NCI-H446 treated with DMSO at 0.1 percent for 48 hours (cell line): ENCODE results near the gene YPEL3.
"Not testable (repeated sequence)": the region's sequence is repeated elsewhere in the genome, so short reads cannot be mapped to it uniquely, and the experiment has no call there.

Source experiments
- DNase-seq: peaks from one replicate; lab custom pipeline; 2025; lab: John Stamatoyannopoulos, UW

YPEL3 gene

DNA sequence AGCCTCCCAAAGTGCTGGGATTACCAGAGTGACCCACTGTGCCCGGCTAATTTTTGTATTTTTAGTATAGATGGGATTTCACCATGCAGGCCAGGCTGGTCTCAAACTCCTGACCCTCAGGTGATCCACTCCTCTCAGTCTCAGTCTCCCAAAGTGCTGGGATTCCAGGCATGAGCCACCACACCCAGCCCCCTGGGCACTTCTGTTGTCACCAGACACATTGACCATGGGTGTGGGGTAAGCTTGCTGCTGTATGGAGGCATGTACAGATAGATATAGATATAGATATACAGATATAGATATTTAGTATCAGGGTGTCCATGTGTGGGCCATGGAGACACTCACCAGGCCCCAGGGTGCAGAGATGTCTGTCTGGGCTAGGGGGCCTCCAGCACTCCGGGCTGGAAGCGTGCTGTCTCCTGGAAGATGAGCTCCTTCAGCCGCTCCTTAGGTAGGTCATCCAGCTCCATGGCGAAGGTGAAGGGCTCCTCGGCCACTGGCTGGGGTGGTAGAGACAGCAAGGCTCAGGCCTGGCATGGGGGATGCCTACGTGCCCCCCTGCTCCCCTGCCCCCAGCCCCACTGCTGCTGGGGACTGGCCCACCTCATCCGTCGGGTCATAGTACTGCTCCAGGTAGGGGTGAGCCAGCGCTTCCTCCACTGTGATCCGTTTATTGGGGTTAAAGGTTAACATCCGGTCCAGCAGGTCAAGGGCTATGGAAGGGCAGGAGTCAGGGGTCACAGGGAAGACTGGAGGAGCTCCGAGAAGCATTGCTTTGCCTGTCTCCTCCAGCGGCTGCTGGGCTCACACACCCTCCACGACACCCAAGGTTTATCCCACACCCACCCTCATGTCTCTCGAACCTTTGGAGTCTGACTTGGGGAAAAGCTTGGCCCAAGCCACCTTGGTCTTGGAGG is 20.5 kb upstream of the YPEL3 start:
- no peak for DNase-seq

- DNase-seq, result no peak
Measured at GRCh38 chr16:30115238-30115637, 19.2 kb upstream of the YPEL3 start.

- DNase-seq, result not testable (repeated sequence)
Measured at GRCh38 chr16:30114833-30115232, 18.8 kb upstream of the YPEL3 start.

GRCh38 chr16:30114411-30114810 is 18.4 kb upstream of the YPEL3 start:
- no peak for DNase-seq

GRCh38 chr16:30113711-30114333 is 17.8 kb upstream of the YPEL3 start:
- DNase-seq, result no peak

GRCh38 chr16:30113031-30113710 is 17.2 kb upstream of the YPEL3 start, which contains the start of gene GDPD3:
Gene GDPD3, minus strand, starts transcription at chr16:30113537. Its CDS starts 59 bp downstream, at chr16:30113478.
- DNase-seq, result no peak

- DNase-seq, result no peak
Measured at GRCh38 chr16:30112197-30113030, 16.4 kb upstream of the YPEL3 start.

DNA sequence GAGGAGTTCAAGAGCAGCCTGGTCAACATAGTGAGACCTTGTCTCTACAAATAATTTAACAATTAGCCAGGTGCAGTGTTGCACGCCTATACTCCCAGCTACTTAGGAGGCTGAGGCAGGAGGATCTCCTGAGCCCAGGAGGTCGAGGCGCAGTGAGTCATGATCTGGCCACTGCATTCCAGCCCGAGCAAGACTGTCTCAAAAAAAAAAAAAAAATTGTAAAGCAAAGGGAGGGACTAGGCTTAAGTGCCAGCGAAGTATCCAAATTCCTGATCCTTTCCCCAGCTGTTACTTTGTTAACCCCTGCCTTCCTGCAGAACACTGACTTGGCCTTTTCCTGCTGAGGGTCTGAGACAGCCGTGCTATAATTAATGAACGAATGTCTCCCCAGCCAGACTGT is 14.6 kb upstream of the YPEL3 start:
- no peak for DNase-seq

DNA sequence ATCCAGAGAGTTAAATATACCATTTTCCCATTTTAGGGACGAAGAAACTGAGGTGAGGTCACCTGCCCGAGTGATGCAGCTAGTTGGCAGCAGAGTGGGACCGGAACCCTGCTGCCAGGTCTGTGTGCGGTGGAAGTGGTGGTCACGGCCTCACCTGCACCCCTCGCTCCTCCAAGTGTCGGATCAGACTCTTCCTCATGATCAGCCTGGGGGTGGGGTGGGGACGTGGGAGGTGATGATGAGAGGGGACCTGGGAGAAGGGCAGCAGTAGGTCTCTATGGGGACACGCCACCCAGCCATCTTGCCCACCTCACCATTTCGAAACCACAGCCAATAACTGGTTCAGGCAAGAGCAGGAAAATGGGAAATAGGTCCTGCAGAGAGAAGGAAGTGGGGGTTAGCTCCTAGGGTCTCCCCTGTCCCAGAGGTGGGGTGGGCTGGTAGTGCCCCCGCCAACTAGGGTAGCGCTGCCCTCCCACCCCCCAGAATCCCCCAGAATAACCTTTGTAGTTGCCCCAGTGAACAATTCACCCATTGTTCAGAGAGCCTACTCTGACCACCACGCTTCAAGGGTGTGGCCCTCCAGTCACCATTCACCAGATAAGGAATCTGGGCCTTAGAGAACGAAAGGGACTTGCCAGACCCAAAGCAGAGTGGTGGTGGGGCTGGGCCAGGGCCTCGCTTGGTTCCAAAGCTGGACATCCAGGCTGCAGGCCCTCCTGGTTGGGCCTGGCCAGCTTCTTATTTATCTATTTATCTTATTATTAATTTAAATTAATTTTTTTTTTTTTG is 12.2 kb upstream of the YPEL3 start:
- DNase-seq, result no peak

DNA sequence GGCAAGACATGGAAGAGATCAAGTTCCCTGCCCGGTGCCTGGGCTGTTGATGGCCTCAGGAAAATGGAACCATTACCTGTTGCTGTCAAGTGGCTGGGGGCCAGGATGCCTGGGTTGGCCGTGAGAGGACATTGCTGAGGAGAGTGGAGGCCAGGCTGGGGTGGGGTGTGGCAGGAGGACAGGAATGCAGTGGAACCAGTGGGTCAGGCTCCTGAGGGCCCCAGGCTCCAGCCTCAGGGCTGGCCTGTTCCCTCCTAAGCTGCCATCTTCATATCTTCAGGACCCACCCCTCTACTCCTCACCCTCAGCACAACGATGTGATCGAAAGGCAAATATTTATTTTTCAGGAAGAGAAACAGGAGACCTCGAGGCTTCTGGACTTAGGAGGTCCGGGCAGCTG is 8.5 kb upstream of the YPEL3 start:
- DNase-seq, result no peak

DNA sequence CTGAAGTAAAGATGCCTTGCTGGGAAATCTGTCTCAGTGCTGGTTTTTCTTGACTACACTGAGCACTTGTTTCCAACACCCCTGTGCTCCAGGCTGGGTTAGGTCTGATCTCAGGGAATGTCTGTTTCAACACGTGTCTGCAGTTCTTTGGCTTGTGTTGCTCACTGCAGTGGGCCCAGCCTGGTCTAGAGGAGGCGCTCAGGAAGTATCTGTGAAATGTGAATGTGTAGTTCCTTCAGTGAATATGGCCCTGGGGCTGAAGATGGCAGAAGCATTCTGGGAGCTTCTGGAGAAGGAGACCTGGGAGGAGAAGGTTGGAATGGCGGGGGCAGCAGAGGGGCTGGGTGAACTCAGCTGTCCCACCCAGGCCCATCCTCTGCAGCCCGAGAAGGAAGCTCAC is 8.1 kb upstream of the YPEL3 start:
- DNase-seq, result no peak

DNA sequence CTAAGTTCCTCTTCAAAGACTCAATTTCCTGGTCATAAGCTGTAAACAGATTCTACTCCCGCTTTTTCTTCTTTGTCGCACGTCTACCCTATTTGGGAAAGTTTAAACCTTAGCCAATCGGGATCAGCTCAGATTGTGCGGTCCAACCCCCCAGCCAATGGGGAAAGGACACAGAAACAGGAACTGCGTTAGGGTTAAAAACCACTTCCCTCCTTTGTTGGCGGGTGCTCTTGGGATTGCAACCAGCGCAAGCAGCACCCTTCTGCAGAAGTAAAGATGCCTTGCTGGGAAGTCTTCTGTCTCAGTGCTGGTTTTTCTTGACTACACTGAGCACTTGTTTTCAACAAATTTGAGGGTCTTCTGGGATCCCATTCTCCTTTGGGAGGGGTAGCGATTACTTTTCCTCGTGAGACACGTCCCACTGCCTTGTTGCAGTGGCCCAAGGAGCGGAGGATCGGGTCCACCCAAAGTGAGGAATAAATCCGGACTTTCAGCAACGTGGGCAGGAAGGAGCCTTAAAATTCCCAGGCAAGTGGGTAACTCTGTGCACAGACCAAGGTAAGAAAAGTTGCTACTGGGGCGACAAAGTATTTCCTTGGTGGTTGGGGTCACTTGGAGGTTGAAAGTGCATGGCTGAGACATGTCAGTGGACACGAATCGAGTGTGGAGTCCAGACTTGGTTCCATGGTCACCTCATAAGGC is 1.0 kb upstream of the YPEL3 start:
- no peak for DNase-seq

DNA sequence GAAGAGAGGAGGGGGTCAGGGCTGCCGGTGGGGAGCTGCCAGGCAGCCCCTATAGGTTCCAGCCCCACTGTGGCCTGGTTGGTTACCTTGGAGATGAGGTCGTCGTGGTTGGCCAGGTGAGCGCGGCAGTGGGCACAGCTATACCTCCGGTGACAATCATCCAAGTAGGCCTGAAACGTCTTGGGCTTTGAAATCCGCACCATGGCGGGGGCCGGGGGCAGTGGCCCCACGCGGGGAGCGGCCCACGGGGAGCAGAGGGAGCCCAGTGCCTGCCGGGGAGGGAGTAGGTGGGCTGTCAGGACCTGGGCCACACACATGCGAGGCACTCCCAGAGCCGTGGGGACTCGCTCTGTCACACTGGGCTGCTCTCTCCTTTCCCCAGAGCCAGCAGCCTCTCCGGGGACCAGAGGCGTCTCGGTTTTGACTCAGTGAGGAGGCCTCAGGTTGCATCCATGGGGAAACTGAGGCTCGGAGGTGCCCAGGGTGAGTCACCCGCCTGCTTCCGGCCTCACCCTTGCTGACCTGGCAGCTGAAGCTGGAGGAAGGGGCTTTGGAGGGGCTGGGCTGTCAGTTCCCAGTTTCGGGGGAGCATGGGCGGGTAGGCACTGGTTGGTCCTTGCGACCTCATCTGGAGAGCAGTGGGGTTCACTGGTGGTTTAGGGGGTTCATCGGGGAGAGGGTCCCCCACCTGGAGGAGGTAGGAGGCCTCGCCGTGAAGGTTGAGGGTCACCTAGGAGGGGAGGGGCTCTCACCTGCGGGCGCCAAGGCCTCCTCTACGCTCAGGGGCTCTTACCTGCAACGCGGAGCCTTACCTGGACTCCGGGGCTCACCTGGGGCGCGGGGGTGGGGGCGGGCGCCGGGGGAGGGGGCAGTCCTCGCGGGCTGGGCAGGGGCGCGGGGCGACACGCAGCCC is 591 bp downstream of the YPEL3 start:
- no peak for DNase-seq

DNA sequence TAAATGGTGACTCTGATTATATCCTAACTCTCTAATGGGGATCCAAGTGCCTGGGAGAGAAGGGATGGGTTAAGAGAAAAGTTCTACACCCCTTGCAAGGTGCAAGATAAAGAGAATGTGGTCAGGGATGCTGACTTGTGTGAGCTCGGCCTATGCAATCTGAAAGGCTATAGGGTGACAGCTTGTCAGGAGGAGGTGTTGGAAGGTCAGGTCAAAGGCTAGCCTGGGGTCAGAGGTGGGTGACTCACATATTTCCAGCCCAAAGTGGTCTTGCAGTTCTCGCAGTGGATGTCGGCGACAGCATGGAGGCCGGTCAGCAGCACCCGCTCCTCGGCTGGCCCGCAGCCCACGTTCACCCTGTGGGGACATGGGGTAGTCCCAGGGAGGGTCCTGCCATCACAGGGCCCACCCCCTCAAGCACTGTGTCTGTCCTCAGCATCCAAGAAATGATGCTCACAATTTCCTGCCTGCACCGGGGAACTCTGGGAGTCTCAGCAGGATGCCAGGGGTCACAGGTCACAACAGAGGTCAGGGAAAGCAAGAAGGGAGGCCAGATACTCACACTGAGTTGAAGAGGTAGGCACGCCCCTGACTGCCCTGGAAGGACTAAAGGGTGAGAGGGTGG is 1.4 kb downstream of the YPEL3 start:
- no peak for DNase-seq

DNA sequence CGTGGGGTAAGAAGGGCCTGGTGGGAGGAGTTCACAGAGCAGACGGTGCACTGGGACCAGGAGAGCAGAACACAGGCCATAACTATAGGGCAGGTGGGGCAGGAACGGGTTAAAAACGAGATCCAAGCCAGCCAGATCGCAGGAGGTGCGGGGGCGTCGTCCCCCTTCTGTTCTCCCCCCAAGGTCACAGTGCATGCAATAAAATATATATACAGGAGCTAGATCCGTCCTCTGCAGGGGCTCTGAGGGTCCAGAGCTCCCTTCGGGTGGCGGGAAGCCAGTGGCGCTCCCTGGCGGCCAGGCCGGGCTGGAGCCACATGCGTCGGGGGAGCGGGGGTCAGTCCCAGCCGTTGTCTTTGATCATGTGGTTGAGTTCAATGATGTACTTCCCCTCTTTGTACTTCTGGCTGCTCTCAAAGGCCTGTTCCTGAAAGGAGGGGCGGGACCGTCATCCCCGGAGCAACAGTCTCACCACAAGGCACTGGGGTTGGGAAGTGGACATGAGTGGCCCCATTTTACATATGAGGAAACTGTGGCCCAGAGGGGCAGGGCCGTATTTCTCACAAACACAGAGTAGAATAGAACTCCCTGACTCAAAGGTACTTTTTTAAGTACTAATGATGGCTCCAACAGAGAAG is 3.5 kb downstream of the YPEL3 start:
- DNase-seq, result peak; percentile 10

DNA sequence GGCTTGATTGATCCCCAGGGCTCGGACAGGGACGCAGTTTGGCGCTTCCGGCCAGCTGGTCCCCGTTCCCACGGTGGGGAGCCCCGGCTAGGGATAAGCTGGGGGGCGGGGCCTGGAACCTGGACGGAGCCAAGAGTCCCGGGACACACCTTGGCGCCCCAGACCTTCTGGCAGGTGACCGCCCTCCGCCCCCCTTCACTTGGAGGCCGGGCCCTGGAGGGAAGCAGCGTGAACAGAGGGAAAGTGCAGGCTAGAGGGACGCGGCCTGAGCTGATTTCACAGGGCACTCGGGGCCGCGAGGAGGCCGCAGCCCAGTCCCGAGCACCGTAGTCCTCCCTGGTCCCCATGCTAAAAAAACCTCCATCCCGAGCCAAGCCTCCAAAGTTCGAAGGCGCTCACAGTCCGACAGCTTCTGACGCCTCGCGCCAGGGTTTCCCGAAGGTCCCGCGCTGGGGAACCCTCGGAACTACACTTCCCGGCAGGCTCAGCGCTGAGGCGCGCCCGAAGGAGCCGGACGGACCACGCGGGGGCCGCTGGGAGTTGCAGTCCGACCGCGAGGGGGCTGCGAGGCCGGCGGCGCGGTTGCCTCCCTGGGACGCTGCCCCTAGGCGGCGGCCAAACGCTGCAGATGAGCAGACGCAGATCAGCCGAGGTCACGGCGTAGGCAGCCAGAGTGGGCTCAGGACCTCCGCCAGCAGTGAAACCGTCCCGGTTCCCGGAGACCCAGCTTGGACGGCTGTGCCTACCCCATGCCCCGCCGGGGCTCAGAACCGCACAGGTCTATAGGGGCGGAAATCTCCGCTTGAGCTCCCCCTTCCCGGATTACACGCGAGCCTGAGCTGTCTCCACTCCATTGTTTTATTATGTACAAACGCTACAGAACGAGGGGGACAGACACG is 4.3 kb downstream of the YPEL3 start, which contains the start of gene TBX6:
Gene TBX6, minus strand, starts transcription at position 451 of the 899 bp plus-strand sequence. CDS start 731 bp downstream, outside the sequence.
- peak; percentile 78 for DNase-seq
